DND-41 (cell line): ENCODE measurements around the gene RBKS.

Experiments
- ATAC-seq: fragments of 200-7000 bp; cut with Tn5 transposase; 3 replicates; pipeline ENCODE4 v1.9.1; 2021; ENCODE audit warnings: low read depth; ENCODE audit not compliant: insufficient read depth
- DNase-seq: peaks from one replicate; pipeline ENCODE4 v3.0.0-alpha.2; 2020
- H2AFZ ChIP-seq: 2 replicates; pipeline ENCODE4 v1.6.0; 2012; ENCODE audit warnings: low read depth, low read length
- H3K27ac ChIP-seq: 2 replicates; pipeline ENCODE4 v1.5.1; 2012; ENCODE audit warnings: low read length, inconsistent platforms
- H3K27me3 ChIP-seq: fragments of 200-600 bp; sonication (generic); 2 replicates; pipeline ENCODE4 v1.6.0; 2012; ENCODE audit warnings: low read length, mild to moderate bottlenecking, inconsistent platforms; ENCODE audit not compliant: insufficient read depth, poor library complexity
- H3K36me3 ChIP-seq: 2 replicates; pipeline ENCODE4 v1.5.1; 2012; ENCODE audit warnings: low read length, inconsistent platforms; ENCODE audit not compliant: insufficient read depth
- H3K4me1 ChIP-seq: 2 replicates; pipeline ENCODE4 v1.5.1; 2012; ENCODE audit warnings: mild to moderate bottlenecking, low read length; ENCODE audit not compliant: insufficient read depth
- H3K4me2 ChIP-seq: 2 replicates; pipeline ENCODE4 v1.6.0; 2012; ENCODE audit warnings: mild to moderate bottlenecking, moderate library complexity, low read length, inconsistent platforms; ENCODE audit not compliant: insufficient read depth
- H3K4me3 ChIP-seq, 2 experiments: fragments of 200-600 bp in 1 of 2; shearing (Covaris generic) in 1 of 2; 2 replicates each; pipeline ENCODE4 v1.5.1; 2012 to 2016; ENCODE audit warnings: inconsistent platforms in 2 of 2, low read length in 2 of 2, mild to moderate bottlenecking in 2 of 2, low read depth in 1 of 2, moderate library complexity in 1 of 2
- H3K79me2 ChIP-seq: 2 replicates; pipeline ENCODE4 v1.6.0; 2012; ENCODE audit warnings: low read length, inconsistent platforms; ENCODE audit not compliant: insufficient read depth
- H3K9ac ChIP-seq: 2 replicates; pipeline ENCODE4 v1.6.0; 2012; ENCODE audit warnings: low read depth, mild to moderate bottlenecking, inconsistent platforms, low read length, moderate library complexity
- H3K9me3 ChIP-seq: 2 replicates; pipeline ENCODE4 v1.5.1; 2012; ENCODE audit warnings: low read length, moderate library complexity, mild to moderate bottlenecking, inconsistent platforms; ENCODE audit not compliant: insufficient read depth, severe bottlenecking
- H4K20me1 ChIP-seq: 2 replicates; pipeline ENCODE4 v1.6.0; 2012; ENCODE audit warnings: low read length; ENCODE audit not compliant: insufficient read depth
- CTCF ChIP-seq: IDR thresholded peaks from 2 replicates; pipeline ENCODE4 v1.5.1; 2012; ENCODE audit warnings: borderline replicate concordance, low read length, moderate library complexity, mild to moderate bottlenecking; ENCODE audit not compliant: poor library complexity, severe bottlenecking; ENCODE audit errors: extremely low read depth
- EZH2 ChIP-seq: IDR thresholded peaks from 3 replicates; pipeline ENCODE4 v1.6.1; 2012; ENCODE audit warnings: borderline replicate concordance, low read depth, mild to moderate bottlenecking, moderate library complexity, low read length, inconsistent platforms; ENCODE audit not compliant: severe bottlenecking

The RBKS gene

GRCh38 chr2:27920148-27920885 lies 30.1 kb upstream of the RBKS start:
- H2AFZ ChIP-seq = no peak overlapping the region
- H3K4me2 ChIP-seq = no peak overlapping the region
- no peak overlapping the region for H3K27ac ChIP-seq
- TF ChIP-seq EZH2 = no peak
- no peak for TF ChIP-seq CTCF
- H3K9me3 ChIP-seq = no peaks in the 10 kb centered on the region
- H3K4me1 ChIP-seq = peaks cover 10% of the 10 kb centered on the region
- no peaks in the 10 kb centered on the region for H3K27me3 ChIP-seq
- no peak overlapping the region for H3K4me3 ChIP-seq
- ATAC-seq = no peak
- no peak overlapping the region for H3K9ac ChIP-seq
- no peak for DNase-seq
- no peaks in the 10 kb centered on the region for H3K36me3 ChIP-seq
- peaks cover 10% of the 10 kb centered on the region; the same call in 1 of the 2 replicates for H3K79me2 ChIP-seq
- H4K20me1 ChIP-seq = no peaks in the 10 kb centered on the region

- no peaks in the 10 kb centered on the region for H3K9me3 ChIP-seq
- H3K4me1 ChIP-seq = peaks cover 10% of the 10 kb centered on the region
- no peaks in the 10 kb centered on the region for H4K20me1 ChIP-seq
- TF ChIP-seq CTCF (no peak), EZH2 (no peak)
- H3K27me3 ChIP-seq = no peaks in the 10 kb centered on the region
- ATAC-seq = no peak
- no peak overlapping the region for H3K9ac ChIP-seq
- no peak overlapping the region for H3K4me2 ChIP-seq
- H3K27ac ChIP-seq = no peak overlapping the region
- H3K4me3 ChIP-seq = no peak overlapping the region
- H3K79me2 ChIP-seq = 0 out of 2 replicates have a peak, but pooled peaks cover 5% of the 10 kb centered on the region
- H2AFZ ChIP-seq = no peak overlapping the region
- H3K36me3 ChIP-seq = no peaks in the 10 kb centered on the region; the same call in 1 of the 2 replicates
- no peak for DNase-seq
Observed at GRCh38 chr2:27916293-27916995, 26.3 kb upstream of the RBKS start.

GRCh38 chr2:27915874-27916273 lies 25.7 kb upstream of the RBKS start:
- H3K36me3 ChIP-seq = no peaks in the 10 kb centered on the region; the same call in 1 of the 2 replicates
- no peak for TF ChIP-seq CTCF
- no peak for TF ChIP-seq EZH2
- H3K27me3 ChIP-seq = no peaks in the 10 kb centered on the region
- H3K9ac ChIP-seq = no peak overlapping the region
- no peak overlapping the region for H3K27ac ChIP-seq
- 0 out of 2 replicates have a peak, but pooled peaks cover 5% of the 10 kb centered on the region for H3K79me2 ChIP-seq
- H3K4me3 ChIP-seq = no peak overlapping the region
- no peak overlapping the region for H2AFZ ChIP-seq
- no peaks in the 10 kb centered on the region for H3K9me3 ChIP-seq
- peaks cover 10% of the 10 kb centered on the region for H3K4me1 ChIP-seq
- ATAC-seq (no peak), DNase-seq (no peak)
- no peak overlapping the region for H3K4me2 ChIP-seq
- no peaks in the 10 kb centered on the region for H4K20me1 ChIP-seq
